Fibroblast of skin of left biceps (primary cell): ENCODE data around the gene PTPN13.

ENCODE experiments used
- DNase-seq, 2 experiments: peaks; one replicate each; pipeline ENCODE4 v3.0.0-alpha.2; 2013; ENCODE audit warnings: low read depth in 2 of 2

Gene PTPN13

DNA sequence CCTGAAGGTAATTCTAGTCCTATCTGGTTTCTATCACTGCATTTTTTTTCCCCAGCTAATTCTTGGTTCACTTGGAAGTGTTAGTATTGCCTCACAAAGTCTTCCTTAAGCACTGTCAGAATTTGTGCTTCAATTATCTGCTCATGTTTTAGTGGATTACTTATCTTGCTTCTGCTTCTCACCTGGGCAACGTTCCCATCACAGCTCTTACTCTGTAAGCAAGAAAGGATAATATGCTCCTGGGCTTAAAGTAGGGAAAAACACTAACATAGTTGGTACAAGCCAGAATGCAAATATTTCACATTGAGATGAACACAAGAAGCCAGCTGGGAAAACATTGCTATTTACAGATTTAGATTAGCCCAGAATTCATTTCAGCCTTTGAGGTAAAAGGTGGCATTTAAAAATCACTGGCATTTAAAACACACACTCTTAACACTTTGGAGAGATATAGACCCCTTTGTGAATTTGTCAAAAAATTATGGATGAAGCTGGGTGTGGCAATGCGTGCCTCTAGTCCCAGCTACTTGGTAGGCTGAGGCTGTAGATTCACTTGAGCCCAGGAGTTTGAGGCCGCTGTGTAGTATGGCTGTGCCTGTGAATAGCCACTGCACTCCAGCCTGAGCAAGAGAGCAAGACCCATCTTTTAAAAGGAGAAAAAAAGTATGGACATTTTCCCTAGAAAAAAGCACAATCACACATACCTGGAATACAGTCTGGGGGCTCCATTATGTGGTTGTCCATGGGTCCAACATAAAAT lies 6.6 kb upstream of the PTPN13 start:
- no peak for DNase-seq

DNA sequence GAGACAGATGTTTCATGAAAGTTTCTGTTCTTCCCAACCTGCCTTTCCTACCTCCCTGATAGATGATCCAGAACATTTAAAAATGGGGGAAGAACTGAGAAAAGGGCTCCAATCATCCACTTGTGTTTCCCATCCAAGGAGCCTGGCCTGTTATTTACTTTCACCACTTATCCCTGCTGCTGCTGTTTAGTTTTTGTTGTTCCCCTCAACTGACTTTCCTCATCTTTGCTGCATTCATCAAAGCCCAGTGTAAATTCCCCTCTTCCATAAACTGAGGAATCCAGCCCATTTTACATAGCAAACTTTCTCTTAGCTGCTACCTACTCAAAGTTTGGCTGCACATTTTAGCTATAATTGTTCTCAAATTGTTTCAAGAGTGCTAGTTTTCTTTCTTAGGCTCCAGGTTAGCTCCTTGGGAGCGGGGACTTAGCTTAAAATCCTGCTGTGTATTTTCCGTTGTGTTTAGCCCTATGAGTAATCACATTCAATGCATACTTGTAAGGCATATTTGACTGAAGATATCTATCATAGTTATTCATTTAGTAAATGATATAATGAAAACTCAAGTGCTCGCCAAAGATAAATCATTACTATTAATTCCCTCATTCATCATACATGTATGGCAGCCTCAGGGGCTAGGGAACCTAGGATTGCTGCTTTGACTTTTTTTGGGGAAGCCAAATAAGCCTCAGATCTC lies 1.4 kb upstream of the PTPN13 start:
- no peak for DNase-seq

DNA sequence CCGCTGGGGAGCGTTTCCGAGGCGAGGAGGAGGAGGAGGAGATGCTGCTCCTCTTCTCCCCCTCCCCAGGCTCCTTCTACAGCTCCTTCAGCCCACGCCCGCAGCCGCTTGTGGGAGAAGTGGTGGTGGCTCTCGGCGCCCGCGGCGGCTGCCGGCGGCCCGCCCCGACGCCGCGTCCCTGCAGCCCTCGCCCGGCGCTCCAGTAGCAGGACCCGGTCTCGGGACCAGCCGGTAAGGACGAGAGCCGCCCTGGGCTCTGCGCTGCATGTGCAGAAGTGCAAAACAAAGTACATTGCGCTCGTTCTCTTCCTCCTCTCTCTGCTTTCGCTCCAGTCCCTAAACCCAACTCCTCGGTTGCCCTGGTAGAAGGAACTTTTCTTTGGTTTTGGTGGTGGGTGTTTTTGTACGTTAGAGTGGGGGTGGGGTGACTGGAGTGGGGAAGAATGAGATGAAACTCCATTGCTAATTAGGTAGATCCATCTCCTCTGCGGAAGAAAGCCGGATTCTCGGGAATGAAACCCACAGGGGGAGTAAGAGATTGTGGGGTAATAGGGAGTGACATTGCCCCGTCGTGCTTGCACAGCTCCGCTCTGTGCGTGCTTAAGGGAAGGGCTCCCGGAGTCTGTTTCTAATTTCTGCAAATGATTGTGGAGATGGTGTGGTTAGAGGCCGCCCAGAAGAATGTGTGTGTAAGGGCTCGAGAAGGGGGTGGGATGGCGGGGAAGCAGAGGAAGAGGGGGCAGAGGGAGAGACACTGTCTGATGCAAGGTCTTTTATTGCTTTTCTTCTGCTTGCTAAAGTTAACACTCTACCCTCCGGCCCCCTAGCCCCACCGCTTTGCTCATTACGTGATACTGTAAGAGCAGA lies 677 bp downstream of the PTPN13 start:
- peak; percentile 97 to 98 for DNase-seq

DNA sequence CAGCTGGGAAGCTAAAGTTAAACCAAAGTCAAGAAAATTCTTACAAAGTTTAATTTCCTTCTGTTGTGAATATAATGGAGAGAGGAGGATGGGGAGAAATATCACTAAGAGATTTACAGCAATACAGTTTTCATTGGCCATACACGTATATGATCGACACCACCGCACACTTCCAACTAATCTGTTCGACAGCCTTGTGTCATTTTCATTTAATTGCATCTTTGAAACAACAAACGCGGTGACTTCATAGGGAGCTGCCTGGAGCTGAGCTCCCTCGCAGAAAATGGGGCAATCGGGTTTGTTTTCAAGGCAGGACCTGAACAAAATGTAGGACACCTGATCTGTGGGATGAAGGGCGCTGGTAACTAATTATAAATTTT lies 1.3 kb downstream of the PTPN13 start:
- no peak for DNase-seq

DNA sequence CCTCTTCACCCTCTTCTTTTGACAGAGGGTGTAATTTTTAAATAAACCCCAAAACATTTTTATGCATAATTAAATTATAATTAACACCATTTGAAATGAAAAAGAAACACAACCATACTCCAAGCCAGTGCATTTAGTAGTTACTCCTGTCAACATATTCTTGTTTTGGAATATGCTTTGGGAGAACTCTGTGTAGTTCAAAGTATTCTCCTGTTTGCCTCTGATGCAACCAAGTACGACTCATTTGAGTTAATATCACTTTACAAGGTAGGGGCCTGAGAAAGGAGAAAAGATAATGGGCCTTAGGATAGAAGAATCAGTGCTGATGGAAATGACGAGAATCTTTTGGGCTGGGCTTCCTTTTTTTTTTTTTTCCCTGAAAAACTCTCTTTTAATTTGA lies 2.7 kb downstream of the PTPN13 start:
- no peak for DNase-seq

DNA sequence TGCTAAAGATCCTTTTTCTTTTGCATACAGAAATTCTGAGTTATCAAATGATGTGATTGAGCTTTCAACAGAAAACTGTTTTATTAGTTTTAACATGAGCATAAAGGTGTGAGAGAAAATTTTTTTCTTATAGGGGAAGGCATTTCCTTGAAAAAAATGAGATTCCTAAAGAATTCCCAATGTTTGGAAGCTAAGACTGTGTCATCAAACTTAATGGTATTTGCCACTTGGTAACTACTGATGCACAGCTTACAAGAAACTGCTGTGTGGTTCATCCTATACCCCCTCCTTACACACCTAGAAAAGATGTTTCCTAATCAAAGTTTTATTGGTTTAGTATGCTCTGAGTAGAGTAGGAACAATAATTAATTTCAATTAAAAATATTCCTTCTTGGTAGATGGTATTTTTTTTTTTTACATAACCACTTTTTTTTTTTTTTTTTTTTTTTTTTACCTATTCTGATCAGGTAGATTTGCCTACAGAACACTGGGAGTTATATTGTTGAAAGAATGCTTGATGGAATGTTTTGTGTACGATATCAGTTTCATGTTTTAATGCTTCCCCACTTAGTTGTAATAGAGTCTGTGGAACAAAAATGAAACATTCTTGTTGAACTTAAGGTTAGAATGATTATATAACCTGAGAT lies 6.0 kb downstream of the PTPN13 start:
- DNase-seq, result no peak

DNA sequence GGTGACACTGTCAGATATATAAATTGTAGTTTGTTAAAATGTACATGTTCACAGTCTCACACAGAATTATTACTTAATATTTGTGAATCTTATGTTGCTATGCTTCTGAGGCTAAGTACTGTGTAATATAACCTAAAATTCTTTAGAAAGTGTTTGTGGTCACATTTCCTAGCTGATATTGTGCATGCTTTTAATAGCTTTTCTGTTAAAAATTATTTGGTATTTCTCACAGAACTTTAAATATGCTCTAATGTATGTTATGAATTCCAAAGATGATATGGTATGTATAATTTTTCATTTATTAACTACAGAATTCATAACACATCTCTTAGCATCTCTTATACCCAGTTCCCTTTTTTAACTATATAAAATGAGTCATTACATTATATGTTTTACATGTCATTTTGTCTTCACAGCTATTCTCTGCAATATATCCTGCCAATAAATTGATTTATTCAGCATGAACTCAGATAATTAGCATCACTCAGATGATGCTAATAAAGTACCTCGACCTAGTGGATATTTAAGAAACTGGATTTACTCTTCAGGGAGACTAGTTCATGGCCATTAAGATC lies 9.3 kb downstream of the PTPN13 start:
- no peak for DNase-seq

DNA sequence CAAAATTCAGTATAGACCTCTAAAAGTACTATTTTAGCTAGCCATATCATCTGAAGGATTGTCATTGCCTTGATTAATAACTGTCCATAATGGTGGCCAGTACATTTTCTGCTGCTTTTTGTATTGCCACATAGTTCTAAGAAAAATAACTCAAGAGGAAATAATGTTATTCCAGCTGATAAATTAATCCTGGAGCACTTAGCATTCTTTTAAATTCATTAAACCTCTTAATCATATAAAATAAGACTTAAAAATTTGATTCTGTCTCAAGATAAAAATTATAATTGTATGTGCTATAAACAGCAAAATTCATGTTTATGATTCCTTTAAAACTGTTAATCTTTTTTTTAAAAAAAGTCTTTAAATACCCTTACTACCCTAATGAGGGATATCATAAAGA lies 12.7 kb downstream of the PTPN13 start:
- DNase-seq, result no peak

DNA sequence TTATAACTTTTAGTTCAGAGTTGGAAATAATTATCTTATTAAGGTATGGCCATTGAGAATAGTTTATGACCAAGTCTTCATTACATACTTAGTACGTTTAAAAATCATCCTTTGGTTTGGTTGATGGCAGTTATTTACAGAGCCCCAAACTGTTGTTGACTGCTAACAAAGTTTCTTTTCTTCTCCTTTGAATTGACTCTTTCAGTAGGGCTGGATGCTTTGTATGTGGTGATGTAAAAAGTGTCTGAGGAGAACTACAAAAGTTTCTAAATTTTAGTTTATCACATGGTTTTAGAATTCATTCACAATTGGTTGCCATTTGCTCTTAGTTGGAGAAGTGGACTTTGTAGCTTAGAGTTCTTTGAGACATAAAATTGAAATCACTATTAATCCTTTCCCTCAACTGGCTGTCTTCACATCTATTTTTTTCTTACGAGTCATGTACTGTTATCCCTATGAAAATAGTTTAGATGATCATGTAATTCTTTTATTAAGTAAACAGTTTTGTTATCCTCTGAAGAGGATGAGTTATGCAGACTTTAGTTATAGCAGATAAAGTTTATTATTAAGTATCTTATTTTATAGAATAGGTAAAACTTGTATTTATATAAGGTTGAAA lies 14.8 kb downstream of the PTPN13 start:
- no peak for DNase-seq

DNA sequence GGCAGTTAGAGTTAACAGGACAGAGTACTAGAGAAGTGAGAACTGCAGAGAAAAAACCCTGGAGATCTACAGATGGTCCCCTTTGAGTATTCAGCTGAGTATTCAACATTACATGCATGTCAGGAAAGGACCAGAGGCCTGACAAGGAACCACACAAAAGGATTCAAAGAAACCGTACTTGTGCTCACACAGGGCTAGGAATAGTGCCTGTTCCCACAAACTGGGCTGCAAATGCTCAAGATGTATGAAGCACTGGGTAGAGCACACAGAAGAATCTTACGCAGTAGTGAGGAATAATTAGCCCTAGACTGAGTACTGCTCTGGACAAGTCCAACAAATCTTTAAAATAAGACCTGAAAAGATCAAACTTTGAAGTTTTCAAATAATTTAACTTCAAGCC lies 17.6 kb downstream of the PTPN13 start:
- no peak for DNase-seq

DNA sequence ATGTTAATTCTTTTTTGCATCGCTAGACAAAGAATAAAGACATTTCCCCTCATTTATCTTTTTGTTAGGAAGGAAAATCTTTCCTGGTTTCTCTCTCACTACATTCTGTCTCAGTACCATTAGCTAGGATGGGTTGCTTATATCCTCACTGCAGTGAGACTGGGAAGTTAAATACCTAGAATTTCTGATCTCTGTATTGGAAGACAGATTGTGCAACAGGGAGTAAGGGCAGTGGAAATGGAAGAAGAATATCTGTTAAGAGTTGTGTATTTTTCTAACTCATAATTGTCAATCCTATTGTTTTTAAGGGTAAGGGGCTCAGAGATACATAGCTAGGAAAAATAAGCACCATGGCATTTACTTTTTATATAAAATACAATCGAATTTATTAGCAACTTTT lies 19.6 kb downstream of the PTPN13 start:
- no peak for DNase-seq

DNA sequence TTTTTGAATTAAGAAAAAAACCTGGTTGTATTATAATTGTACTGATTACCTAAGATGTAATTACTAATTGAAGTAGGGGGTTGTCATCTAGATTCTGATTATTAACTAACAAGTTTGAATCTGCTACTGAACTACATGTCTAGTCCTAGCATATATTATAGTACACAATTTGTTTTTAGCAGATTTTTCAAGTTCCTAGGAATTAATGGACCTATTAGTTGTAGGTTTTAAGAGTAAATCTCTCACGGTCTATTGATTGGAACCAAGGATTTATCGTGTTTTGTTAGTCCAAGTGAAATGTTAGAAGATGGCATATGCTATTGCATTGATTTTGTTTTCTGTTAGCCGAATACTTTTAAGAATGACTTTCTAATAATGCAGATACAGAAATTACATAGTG lies 20.8 kb downstream of the PTPN13 start:
- DNase-seq, result no peak

DNA sequence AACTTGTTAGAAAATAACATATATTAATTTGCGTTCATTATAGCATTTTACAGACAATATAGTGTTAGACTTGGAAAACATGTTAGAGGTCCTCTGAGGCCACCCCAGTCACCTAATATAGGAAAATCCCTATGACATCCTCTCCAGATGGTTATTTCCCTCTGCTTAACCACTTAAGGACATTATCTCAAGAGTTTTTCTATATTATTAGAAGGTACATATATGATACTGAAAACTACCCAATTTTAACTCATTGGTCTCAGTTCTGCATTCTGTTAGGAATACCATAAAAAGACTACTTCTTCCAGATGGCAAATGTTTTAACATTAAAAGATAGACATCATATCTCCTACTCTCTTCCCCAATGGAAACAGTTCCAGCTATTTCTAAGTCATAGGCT lies 21.4 kb downstream of the PTPN13 start:
- no peak for DNase-seq

DNA sequence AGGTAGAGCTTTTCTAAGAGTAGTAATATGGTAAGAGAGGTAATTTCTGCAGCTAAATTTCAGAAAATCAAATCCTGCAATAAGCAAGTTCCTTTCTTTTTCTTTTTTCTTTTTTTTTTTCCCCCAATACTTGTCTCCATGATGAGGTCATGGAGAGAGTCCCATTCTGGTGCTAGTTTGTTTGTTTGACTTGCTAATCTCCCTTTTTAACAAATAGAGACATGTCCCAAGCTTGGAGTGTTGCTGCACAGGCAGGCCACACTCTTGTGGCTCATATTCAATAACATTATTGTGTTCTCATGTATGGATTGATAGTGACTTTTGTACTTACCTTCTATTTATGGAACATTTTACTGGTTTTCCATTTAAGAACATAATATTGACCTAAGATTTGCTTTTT lies 25.5 kb downstream of the PTPN13 start:
- no peak for DNase-seq

DNA sequence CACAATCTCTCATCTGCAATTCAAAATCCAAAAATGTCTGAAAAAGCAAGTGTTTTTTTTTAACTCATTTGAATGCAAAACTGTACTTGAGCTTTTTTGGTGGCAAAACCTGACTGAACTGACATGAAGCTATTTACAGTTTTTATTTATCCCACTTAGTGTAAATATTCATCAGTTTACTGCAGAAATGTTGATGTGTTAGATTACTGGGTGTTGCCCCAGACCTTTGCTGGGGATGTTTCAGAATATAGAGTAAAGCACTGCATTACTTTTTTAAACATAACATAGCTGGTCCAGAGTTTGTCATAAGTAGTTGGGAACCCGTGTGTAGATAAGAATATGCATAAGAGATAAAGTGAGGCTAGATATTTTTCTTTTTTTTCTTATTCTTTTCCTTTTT lies 27.3 kb downstream of the PTPN13 start:
- DNase-seq, result no peak

DNA sequence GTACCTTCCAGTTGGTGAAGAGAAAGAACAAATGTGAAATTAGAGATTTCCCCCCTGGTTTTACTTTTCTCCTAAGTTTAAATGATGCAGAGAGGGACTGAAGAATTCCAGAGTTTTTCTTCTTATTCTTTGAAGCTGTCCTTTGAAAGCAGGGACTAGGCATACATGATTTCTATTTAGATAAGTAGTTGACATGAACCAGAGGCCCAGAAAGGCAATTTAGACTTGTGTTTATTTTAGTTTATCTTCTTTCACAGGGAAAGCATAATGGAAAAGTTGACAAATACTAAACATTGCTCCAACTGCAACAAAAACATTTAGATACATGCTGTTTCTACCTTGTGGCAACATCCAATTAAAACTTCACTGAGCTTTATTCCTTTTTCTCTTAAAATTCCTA lies 32.0 kb downstream of the PTPN13 start:
- no peak for DNase-seq

DNA sequence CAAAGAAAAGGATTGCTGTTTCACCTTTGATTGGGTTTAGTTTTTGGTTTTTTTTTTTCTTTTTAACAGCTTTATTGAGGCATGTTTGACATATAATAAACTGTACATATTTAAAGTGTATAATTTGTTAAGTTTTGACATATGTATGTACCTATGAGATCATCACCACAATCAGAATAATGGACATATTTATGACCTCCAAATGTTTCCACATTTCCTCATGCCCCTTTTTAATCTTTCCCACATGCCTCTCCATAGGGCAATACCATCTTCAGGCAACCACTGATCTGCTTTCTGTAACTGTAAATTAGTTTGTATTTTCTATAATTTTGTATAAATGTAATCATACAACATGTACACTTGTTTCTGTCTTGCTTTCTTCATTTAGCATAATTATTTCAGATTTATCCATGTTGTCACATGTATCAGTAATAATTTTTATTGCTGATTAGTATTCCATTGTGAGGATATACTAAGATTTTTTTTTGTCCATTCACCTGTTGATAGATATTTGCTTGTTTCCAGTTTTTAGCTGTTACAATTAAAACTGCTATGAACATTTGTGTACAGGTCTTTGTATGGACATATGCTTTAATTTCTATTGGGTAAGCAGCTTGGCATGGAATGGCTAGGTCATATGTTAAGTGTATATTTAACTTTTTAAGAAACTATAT lies 33.5 kb downstream of the PTPN13 start:
- DNase-seq, result no peak

DNA sequence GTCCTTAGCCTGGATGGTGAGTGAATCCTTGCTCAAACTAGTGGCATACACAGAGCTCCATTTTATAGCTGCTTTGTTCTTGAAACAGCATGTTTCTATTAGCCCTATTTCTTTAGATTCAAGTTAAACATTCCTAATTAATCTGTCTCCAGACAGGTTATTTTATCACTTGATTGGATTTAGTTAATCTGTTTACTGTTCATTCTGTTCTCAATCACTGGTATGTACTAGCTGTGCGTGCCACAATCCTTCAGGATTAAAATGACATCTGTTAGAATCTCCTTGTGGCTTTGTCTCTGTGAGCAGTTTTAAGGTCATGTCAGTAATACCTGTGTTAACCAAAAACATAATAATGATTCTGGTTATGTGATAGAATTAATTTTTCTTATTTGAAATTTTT lies 36.5 kb downstream of the PTPN13 start:
- DNase-seq, result no peak

DNA sequence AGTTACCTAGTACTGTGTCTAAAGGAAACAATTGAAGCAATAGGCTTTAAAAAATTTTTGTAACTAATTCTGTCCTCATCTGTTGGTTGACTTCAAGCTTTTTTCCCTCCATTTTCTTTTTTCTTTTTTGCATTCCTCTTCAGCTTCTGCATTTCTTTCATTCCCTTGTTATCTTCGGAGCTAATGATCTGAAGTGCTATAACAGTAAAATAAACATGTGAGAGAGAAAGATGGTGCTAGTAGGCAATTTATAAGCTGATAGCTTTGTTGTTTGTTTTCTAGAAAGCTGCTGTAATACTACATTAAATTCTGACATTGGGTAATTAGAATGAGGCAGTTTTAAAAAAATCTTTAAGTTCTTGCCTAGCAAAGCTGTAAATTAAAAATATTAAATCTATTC lies 37.1 kb downstream of the PTPN13 start:
- DNase-seq, result no peak

DNA sequence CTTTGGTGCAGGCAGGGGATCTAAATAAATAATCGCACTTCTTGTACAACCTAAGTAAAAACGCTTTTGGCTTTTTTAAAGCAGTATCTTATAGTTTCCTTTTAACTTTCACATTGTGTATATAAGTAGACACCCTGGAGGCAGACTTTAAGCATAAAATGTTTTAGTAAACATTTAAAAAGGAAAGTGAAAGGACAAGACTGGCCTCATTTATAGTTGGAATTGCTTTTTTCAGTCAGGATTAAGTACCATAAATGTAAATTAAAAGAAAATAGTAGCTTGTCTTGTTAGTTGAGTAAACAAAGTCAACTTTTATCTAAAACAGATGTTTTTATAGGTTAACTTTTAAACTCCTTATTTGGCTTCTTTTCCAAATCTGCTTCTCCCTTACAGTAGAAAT lies 39.7 kb downstream of the PTPN13 start:
- no peak for DNase-seq

DNA sequence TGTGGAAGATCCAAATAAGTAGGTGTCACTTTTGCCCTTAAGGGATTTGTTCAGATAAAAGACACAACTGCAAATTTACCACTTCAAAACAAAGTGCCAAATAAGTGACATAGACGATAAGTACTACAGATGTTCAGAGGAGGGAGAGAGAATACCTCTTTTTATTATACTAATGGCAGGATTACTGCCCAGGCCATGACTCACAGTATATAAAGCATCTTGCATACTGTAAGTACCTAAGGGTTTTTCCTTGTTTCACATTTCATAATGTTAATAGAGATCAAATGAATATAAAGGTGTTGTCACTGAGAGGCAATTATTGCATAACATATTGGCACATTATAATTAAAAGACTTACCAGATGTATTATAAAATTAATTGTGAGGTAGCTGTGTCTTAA lies 46.4 kb downstream of the PTPN13 start:
- DNase-seq, result no peak
